Endodermal cell (in vitro differentiated cells): ENCODE measurements around the gene CYB5D1. TPM values are rescaled to one million over a fixed set of nuclear protein-coding genes. Genes with fewer than 3 reads are reported as not detected.

Experiments
- DNase-seq: peaks from one replicate; pipeline ENCODE4 v3.0.0-alpha.2; 2017
- H3K27ac ChIP-seq: 2 replicates; pipeline ENCODE4 v1.5.1; 2013; ENCODE audit warnings: mild to moderate bottlenecking, low read depth, low read length, moderate library complexity
- H3K27me3 ChIP-seq: 2 replicates; pipeline ENCODE4 v1.6.1; 2013; ENCODE audit warnings: mild to moderate bottlenecking, low read length, moderate library complexity; ENCODE audit not compliant: insufficient read depth, control insufficient read depth, poor library complexity, severe bottlenecking
- H3K36me3 ChIP-seq: 2 replicates; pipeline ENCODE4 v1.7.0; 2013; ENCODE audit warnings: mild to moderate bottlenecking, low read length, moderate library complexity; ENCODE audit not compliant: control insufficient read depth, insufficient read depth
- H3K4me1 ChIP-seq: one replicate; pipeline ENCODE4 v1.7.0; 2013; ENCODE audit warnings: low read length; ENCODE audit not compliant: control insufficient read depth, insufficient read depth
- H3K4me3 ChIP-seq: 2 replicates; pipeline ENCODE4 v1.5.1; 2013; ENCODE audit warnings: mild to moderate bottlenecking, low read length, moderate library complexity
- H3K9ac ChIP-seq: 2 replicates; pipeline ENCODE4 v1.6.1; 2013; ENCODE audit warnings: mild to moderate bottlenecking, low read length, moderate library complexity; ENCODE audit not compliant: poor library complexity, severe bottlenecking; ENCODE audit errors: extremely low read depth
- H3K9me3 ChIP-seq: 2 replicates; pipeline ENCODE4 v1.6.1; 2013; ENCODE audit warnings: mild to moderate bottlenecking, low read length, moderate library complexity; ENCODE audit not compliant: control insufficient read depth
- H3K27ac Mint-ChIP-seq: 2 replicates; pipeline ENCODE4 v1.8.0; 2020; ENCODE audit warnings: mixed read lengths
- H3K27me3 Mint-ChIP-seq: 2 replicates; pipeline ENCODE4 v1.8.0; 2021; ENCODE audit warnings: mild to moderate bottlenecking, mixed read lengths; ENCODE audit not compliant: insufficient read depth
- H3K36me3 Mint-ChIP-seq: 2 replicates; pipeline ENCODE4 v1.8.0; 2020; ENCODE audit warnings: low read depth, mixed read lengths
- H3K4me1 Mint-ChIP-seq: 2 replicates; pipeline ENCODE4 v1.8.0; 2020; ENCODE audit warnings: mixed read lengths
- H3K4me3 Mint-ChIP-seq: 2 replicates; pipeline ENCODE4 v1.8.0; 2020; ENCODE audit warnings: mild to moderate bottlenecking, moderate library complexity, mixed read lengths
- H3K9me3 Mint-ChIP-seq: 2 replicates; pipeline ENCODE4 v1.8.0; 2020; ENCODE audit warnings: mild to moderate bottlenecking, mixed read lengths
- WGBS, 2 experiments: methylation state at CpG; one replicate each; pipeline versions ENCODE4 v1.1.5 to v1.1.7; 2013; ENCODE audit warnings: missing lambda C conversion rate in 2 of 2, mixed read lengths in 1 of 2; ENCODE audit not compliant: insufficient coverage in 1 of 2, insufficient read length in 1 of 2; 5-methylcytosine and 5-hydroxymethylcytosine counted together
- total RNA-seq, 2 donors: library from RNA; stranded (reverse); fragmentation: NEBNext Ultra II Directional in 1 of 2; extraction: Animal tissue kit (Norgen Biotek cat#: 25700) in 1 of 2; gene quantifications; 2 replicates in 1 of 2; 3 replicates in 1 of 2; pipeline ENCODE4 v1.2.1, GENCODE V29; 2021
- TF ChIP-seq, protein P1 (sequence below): fragments of 200-600 bp; sonication (generic); conservative IDR thresholded peaks from 2 replicates; pipeline ENCODE4 v1.5.0; 2021; ENCODE audit warnings: antibody characterized with exemption, mild to moderate bottlenecking

CYB5D1 gene
- total RNA-seq, 2 donors from 2014 or later = 10.6 to 12.9 TPM

DNA sequence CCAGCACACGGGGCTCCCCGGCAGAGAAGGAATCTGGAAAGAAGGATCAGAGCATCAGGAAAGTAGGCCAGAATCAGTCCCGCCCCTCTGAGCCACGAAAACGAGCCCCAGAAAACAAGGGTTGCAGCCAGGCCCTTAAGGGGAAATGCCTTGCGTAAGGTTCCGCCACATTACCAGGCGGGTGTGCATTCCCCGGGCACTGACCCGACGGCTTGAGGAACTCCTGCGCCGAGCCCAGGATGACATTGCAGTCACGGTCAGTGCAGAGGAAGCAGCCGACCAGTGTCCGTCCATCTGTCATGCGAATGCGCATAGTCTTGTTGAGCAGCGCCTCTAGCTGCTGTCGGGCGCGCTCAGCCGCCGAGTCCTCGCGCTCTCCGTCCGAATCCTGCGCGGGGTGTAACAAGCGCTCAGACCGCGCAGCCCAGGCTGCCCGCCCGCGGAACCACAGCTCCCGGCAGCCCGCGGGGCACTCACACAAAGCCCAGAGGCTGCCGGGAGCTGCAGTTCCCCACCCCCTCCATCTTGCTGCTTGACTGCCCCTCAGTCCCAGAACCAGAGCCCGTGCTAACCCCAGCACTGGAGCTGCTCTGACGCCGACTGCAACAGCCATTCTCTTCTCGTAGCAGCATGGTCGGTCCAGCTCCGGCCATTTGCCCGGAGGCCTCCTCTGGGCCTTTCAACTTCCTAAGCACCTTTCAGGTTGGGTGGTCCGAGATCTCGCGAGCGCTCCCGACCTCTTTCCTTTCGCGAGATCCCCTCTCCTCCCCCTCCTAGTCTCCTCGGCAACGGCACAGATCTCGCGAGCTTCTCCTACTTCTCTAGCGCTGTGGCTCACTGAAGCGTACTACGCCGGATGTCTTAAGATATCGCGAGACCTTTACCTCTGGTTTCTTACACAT, 741 bp upstream of the CYB5D1 start, which contains the start of gene NAA38:
Gene NAA38, minus strand, starts transcription at position 749 of the 902 bp plus-strand sequence. Its CDS starts 96 bp downstream, at position 653.
- WGBS, 2 experiments = 2 to 3% methylated on average over 51 to 64 of the region's 64 CpGs

DNA sequence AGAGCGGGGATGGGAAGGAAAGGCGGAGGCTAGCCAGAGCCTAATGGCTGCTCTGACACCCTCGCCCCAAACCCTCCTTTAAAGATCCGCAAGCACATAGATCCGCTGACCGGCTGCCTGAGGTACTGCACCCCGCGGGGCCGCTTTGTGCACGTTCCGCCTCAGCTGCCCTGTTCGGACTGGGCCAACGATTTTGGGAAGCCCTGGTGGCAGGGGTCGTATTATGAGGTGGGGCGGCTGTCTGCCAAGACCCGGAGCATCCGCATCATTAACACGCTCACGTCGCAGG, 663 bp downstream of the CYB5D1 start:
- TF ChIP-seq, protein P1, sequence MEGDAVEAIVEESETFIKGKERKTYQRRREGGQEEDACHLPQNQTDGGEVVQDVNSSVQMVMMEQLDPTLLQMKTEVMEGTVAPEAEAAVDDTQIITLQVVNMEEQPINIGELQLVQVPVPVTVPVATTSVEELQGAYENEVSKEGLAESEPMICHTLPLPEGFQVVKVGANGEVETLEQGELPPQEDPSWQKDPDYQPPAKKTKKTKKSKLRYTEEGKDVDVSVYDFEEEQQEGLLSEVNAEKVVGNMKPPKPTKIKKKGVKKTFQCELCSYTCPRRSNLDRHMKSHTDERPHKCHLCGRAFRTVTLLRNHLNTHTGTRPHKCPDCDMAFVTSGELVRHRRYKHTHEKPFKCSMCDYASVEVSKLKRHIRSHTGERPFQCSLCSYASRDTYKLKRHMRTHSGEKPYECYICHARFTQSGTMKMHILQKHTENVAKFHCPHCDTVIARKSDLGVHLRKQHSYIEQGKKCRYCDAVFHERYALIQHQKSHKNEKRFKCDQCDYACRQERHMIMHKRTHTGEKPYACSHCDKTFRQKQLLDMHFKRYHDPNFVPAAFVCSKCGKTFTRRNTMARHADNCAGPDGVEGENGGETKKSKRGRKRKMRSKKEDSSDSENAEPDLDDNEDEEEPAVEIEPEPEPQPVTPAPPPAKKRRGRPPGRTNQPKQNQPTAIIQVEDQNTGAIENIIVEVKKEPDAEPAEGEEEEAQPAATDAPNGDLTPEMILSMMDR = peak; percentile 70
- Mint-ChIP-seq H3K9me3 (no peaks in the 10 kb centered on the region), H3K27ac (no peak overlapping the region), H3K27me3 (peaks cover 23% of the 10 kb centered on the region), H3K36me3 (peaks cover 21% of the 10 kb centered on the region), H3K4me1 (peaks cover 21% of the 10 kb centered on the region), H3K4me3 (no peak overlapping the region)
- H3K4me3 ChIP-seq = peak overlapping the region; percentile 93
- H3K4me1 ChIP-seq = no peaks in the 10 kb centered on the region
- no peaks in the 10 kb centered on the region for H3K9me3 ChIP-seq
- peaks cover 33% of the 10 kb centered on the region for H3K36me3 ChIP-seq
- DNase-seq = peak; percentile 91
- H3K9ac ChIP-seq = peak overlapping the region; percentile 83
- no peak overlapping the region for H3K27ac ChIP-seq
- WGBS, 2 experiments = 9 to 18% methylated on average over 5 to 20 of the region's 20 CpGs
- H3K27me3 ChIP-seq = no peaks in the 10 kb centered on the region

More for the DNA sequence above, 741 bp upstream of the CYB5D1 start, which contains the start of gene NAA38:
- TF ChIP-seq, protein P1 = peak; percentile 49
- no peaks in the 10 kb centered on the region for H3K4me1 ChIP-seq
- H3K4me1 Mint-ChIP-seq = peaks cover 13% of the 10 kb centered on the region
- H3K9me3 Mint-ChIP-seq = no peaks in the 10 kb centered on the region
- H3K36me3 ChIP-seq = peaks cover 42% of the 10 kb centered on the region
- H3K27me3 Mint-ChIP-seq = peaks cover 33% of the 10 kb centered on the region
- DNase-seq = peak; percentile 100
- H3K9me3 ChIP-seq = no peaks in the 10 kb centered on the region
- H3K9ac ChIP-seq = peak within 1 kb of the TSS; percentile 83
- H3K4me3 Mint-ChIP-seq = no peak within 1 kb of the TSS
- peak within 1 kb of the TSS; percentile 96 for H3K27ac ChIP-seq
- no peaks in the 10 kb centered on the region for H3K27me3 ChIP-seq
- H3K27ac Mint-ChIP-seq = no peak within 1 kb of the TSS
- peak within 1 kb of the TSS; percentile 93 for H3K4me3 ChIP-seq
- peaks cover 32% of the 10 kb centered on the region for H3K36me3 Mint-ChIP-seq

DNA sequence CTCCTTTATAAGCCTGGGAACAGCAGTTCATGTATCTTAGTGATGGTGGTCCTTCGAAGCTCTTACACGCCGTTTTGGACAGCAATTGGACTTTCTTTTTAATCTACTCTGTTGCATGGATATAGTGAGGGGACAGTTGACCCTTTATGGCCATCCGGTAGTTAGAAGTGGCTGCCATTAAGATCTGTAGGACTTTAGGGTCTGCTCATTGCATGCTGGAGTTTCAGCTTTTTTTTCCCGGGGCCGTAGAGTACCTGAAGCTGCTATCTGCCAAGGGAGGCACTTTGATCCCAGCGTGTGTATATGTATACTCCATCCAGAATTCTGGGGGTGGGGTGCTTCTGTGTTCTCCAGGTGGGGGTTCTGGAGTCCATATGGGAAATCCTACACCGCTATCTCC, 1.2 kb downstream of the CYB5D1 start:
- Histone ChIP-seq H3K4me1 (no peaks in the 10 kb centered on the region), H3K27ac (no peak overlapping the region), H3K9ac (peak overlapping the region; percentile 83), H3K27me3 (no peaks in the 10 kb centered on the region), H3K9me3 (no peaks in the 10 kb centered on the region), H3K4me3 (peak overlapping the region; percentile 93), H3K36me3 (peaks cover 37% of the 10 kb centered on the region)
- peaks cover 18% of the 10 kb centered on the region for H3K27me3 Mint-ChIP-seq
- no peak overlapping the region for H3K4me3 Mint-ChIP-seq
- H3K27ac Mint-ChIP-seq = no peak overlapping the region
- no peak for DNase-seq
- WGBS, 2 experiments = 91 to 98% methylated on average over 5 to 7 of the region's 8 CpGs
- peaks cover 17% of the 10 kb centered on the region for H3K36me3 Mint-ChIP-seq
- TF ChIP-seq, protein P1 = no peak
- no peaks in the 10 kb centered on the region for H3K9me3 Mint-ChIP-seq
- H3K4me1 Mint-ChIP-seq = peaks cover 22% of the 10 kb centered on the region
